Activated naive CD4-positive, alpha-beta T cell treated with anti-CD3 and anti-CD28 coated beads for 36 hours (primary cell): Measurements from ENCODE around the gene HSPA9. TPM values are rescaled to one million over a fixed set of nuclear protein-coding genes. Genes with fewer than 3 reads are reported as not detected.
"Not testable (repeated sequence)": the region's sequence is repeated elsewhere in the genome, so short reads cannot be mapped to it uniquely, and the experiment has no call there.

ENCODE experiments used
- CTCF ChIA-PET: fragments of 350-600 bp; sonication (Branson Sonifier 250); formaldehyde crosslinking; loops from one replicate; lab custom pipeline; 2021; ENCODE audit warnings: antibody characterized with exemption; lab: Charles Lee
- DNase-seq: peaks from one replicate; pipeline ENCODE4 v3.0.0-alpha.2; 2020
- H3K27ac Mint-ChIP-seq: one replicate; pipeline ENCODE4 v1.8.0; 2021; ENCODE audit warnings: mild to moderate bottlenecking, mixed read lengths
- H3K27me3 Mint-ChIP-seq: one replicate; pipeline ENCODE4 v1.8.0; 2021; ENCODE audit warnings: low read depth, mixed read lengths
- H3K36me3 Mint-ChIP-seq: one replicate; pipeline ENCODE4 v1.8.0; 2021; ENCODE audit warnings: low read depth, mixed read lengths
- H3K4me1 Mint-ChIP-seq: one replicate; pipeline ENCODE4 v1.8.0; 2021; ENCODE audit warnings: low read depth, mixed read lengths
- H3K4me3 Mint-ChIP-seq: one replicate; pipeline ENCODE4 v1.8.0; 2021; ENCODE audit warnings: mild to moderate bottlenecking, moderate library complexity, mixed read lengths
- H3K9me3 Mint-ChIP-seq: one replicate; pipeline ENCODE4 v1.8.0; 2021; ENCODE audit warnings: mixed read lengths
- intact Hi-C: fragments of 100-400 bp; cut with micrococcal nuclease; formaldehyde crosslinking; loops from one replicate; pipeline ENCODE4 v1.15.1; 2023
- total RNA-seq, 2 experiments: library from RNA; stranded (reverse); gene quantifications; one replicate each; pipeline ENCODE4 v1.2.3, GENCODE V29; 2021

Gene HSPA9
- total RNA-seq, 2 experiments from 2014 or later, result 457 to 472 TPM

- no peaks in the 10 kb centered on the region for H3K4me1 Mint-ChIP-seq
- CTCF ChIA-PET, result interaction anchor here (0.6 kb wide), 2 partner anchors 8 to 79 kb away, joined by 3 to 5 read pairs; no protein-coding TSS in a partner anchor
- no peak for DNase-seq
- H3K9me3 Mint-ChIP-seq, result no peaks in the 10 kb centered on the region
- H3K36me3 Mint-ChIP-seq, result peaks cover 42% of the 10 kb centered on the region
- H3K27ac Mint-ChIP-seq, result no peak overlapping the region
- H3K27me3 Mint-ChIP-seq, result no peaks in the 10 kb centered on the region
- H3K4me3 Mint-ChIP-seq, result no peak overlapping the region
- intact Hi-C loops, result no loop called here
Observed at GRCh38 chr5:138514021-138514420, 61.2 kb downstream of the HSPA9 start.

GRCh38 chr5:138508958-138509357, 66.2 kb downstream of the HSPA9 start:
- Mint-ChIP-seq H3K9me3 (no peaks in the 10 kb centered on the region), H3K4me3 (no peak overlapping the region), H3K27me3 (no peaks in the 10 kb centered on the region), H3K27ac (peak overlapping the region; percentile 31), H3K36me3 (peaks cover 35% of the 10 kb centered on the region), H3K4me1 (no peaks in the 10 kb centered on the region)
- no peak for DNase-seq
- intact Hi-C loops, result no loop called here
- CTCF ChIA-PET, result interaction anchor here (1.2 kb wide), 2 partner anchors 9 to 30 kb away, joined by 3 read pairs; no protein-coding TSS in a partner anchor

- H3K4me1 Mint-ChIP-seq, H3K27me3 Mint-ChIP-seq, H3K9me3 Mint-ChIP-seq, intact Hi-C loops, DNase-seq, H3K4me3 Mint-ChIP-seq, H3K27ac Mint-ChIP-seq: not testable (repeated sequence)
- CTCF ChIA-PET, result interaction anchor here (1.4 kb wide), 1 partner anchor 58 kb away, joined by 4 read pairs; no protein-coding TSS in a partner anchor
- H3K36me3 Mint-ChIP-seq, result peaks cover 24% of the 10 kb centered on the region
Observed at GRCh38 chr5:138507485-138507884, 67.7 kb downstream of the HSPA9 start.

- Mint-ChIP-seq H3K27ac (no peak overlapping the region), H3K27me3 (no peaks in the 10 kb centered on the region), H3K36me3 (peaks cover 24% of the 10 kb centered on the region), H3K9me3 (no peaks in the 10 kb centered on the region), H3K4me1 (no peaks in the 10 kb centered on the region), H3K4me3 (no peak overlapping the region)
- no peak for DNase-seq
- intact Hi-C loops, result no loop called here
- CTCF ChIA-PET, result interaction anchor here (1.4 kb wide), 1 partner anchor 57 kb away, joined by 4 read pairs; no protein-coding TSS in a partner anchor
Observed at GRCh38 chr5:138506370-138507306, 68.6 kb downstream of the HSPA9 start.

GRCh38 chr5:138504799-138505198, 70.4 kb downstream of the HSPA9 start:
- intact Hi-C loops, result no loop called here
- Mint-ChIP-seq H3K27ac (no peak overlapping the region), H3K4me1 (no peaks in the 10 kb centered on the region), H3K36me3 (peaks cover 18% of the 10 kb centered on the region), H3K27me3 (no peaks in the 10 kb centered on the region), H3K4me3 (no peak overlapping the region), H3K9me3 (no peaks in the 10 kb centered on the region)
- no peak for DNase-seq
- CTCF ChIA-PET, result interaction anchor here (0.7 to 4.6 kb wide), 12 partner anchors 10 to 335 kb away, joined by 3 to 104 read pairs (median 6); partner anchors contain the start of genes EGR1, KIF20A and REEP2

Other genes with a start within 250 kb of the HSPA9 start
- 10 to 100 TPM; 23.2 to 26.6 TPM for gene CDC25C, start 243.6 kb downstream of the HSPA9 start, total RNA-seq
- 10 to 100 TPM; 20.7 to 21.8 TPM for gene FAM53C, start 237.1 kb downstream of the HSPA9 start, total RNA-seq
- gene KDM3B, start 222.7 kb downstream of the HSPA9 start, total RNA-seq, result 10 to 100 TPM; 33.4 to 36.2 TPM
- gene REEP2, start 136.3 kb downstream of the HSPA9 start, total RNA-seq, result 1 to 10 TPM; 1.8 to 2.2 TPM
- gene EGR1, start 109.9 kb downstream of the HSPA9 start, total RNA-seq, result 10 to 100 TPM; 20.4 to 20.7 TPM
- gene ETF1, start 32.2 kb downstream of the HSPA9 start, total RNA-seq, result 100 to 1,000 TPM in 1 of 2 experiments, 10 to 100 TPM in 1; 99.8 to 107 TPM
- 10 to 100 TPM; 36.8 to 43.0 TPM for gene CTNNA1, start 178.0 kb upstream of the HSPA9 start, total RNA-seq